GM21786 (cell line): ENCODE data around the gene ENDOV.

ENCODE experiments used
- ATAC-seq: cut with Tn5 transposase; IDR thresholded peaks from one replicate; pipeline ENCODE4 v1.9.1; 2021; ENCODE audit not compliant: unreplicated experiment

The ENDOV gene

DNA sequence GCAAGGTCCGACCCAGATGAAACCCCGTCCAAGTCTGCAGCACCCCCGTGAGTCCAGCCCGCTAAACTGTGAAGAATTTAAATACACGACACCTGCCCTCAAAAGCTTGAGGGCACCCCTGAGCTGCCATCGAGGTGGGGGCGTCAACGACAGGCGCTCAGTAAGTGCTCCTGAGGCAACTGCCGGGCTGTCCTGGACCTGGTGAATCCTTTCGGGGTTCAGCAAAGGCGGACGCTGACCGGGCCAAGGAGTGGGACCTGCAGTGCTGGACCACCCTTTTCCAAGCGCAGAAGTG is 512 bp upstream of the ENDOV start:
- ATAC-seq, result no peak

DNA sequence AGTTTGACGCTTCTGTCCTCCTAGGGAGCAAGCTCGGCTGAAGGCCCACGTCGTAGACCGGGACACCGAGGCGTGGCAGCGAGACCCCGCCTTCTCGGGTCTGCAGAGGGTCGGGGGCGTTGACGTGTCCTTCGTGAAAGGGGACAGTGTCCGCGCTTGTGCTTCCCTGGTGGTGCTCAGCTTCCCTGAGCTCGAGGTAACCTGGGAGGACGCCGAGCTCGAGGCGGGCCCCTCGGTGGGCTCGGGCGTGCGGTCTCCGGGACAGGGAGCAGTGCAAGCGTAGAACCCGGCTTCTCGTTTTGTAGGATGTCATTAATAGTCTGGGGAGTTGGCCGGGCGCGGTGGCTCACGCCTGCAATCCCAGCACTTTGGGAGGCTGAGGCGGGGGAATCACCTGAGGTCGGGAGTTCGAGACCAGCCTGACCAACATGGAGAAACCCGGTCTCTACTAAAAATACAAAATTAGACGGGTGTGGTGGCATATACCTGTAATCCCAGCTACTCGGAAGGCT is 715 bp downstream of the ENDOV start:
- peak; percentile 2 for ATAC-seq

DNA sequence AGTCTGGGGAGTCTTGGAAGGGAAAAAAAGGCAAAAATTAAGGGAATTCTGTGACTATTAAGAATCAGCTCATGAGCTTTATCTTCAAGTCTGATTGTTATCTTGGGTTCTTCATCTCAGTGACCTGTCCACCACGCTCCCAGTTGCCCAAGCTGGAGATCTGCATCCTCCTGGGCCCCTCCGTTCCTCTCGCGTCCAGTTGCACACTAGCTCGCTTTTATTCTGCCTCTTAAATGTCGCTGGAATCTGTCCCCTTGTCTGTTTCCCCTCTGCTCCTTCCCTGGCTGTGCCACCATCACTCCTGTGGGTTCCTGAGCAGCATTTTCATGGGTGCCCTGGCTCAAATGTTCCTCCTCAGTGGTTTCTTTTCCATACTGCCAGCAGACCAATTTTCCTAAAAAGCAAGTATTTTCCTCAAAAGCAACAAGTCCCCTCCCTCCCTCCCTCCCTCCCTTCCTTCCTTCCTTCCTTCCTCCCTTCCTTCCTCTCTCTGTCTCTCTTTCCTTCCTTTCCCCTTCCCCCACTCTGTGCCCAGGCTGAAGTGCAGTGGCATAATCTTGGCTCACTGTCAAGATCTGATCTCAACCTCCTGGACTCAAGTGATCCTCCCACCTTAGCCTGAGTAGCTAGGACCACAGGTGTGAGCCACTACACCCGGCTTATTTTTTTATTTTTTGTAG is 1.4 kb downstream of the ENDOV start:
- ATAC-seq, result no peak

DNA sequence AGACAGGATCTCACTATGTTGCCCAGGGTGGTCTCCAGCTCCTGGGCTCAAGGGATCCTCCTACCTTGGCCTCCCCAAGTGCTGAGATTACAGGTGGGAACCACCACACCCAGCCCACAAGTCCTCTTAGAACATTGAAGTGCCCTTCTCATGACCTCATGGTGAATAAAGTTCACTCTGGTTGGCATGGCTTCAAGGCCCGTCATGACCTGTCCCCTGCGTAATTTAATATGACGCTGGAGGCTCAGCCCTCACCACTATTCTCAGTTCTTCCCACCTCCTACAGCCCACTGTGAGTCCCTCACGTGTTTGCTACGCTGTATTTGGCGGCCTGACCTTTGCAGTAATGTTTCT is 1.9 kb downstream of the ENDOV start:
- no peak for ATAC-seq

DNA sequence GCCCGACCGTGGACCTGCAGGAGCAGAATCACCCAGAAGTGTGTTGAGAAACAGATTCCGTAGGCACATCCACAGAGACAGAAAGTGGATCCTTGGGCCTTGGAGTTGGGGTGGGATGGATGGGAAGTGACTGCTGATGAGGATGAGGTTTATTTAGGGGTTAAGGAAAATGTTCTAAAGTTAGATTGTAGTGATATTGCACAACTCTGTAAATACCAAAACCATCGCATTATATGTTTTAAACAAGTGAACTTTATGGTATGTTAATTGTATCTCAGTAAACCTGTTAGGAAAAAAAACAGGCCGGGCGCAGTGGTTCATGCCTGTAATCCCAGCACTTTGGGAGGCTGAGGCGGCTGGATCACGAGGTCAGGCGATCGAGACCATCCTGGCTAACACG is 3.6 kb downstream of the ENDOV start:
- no peak for ATAC-seq

DNA sequence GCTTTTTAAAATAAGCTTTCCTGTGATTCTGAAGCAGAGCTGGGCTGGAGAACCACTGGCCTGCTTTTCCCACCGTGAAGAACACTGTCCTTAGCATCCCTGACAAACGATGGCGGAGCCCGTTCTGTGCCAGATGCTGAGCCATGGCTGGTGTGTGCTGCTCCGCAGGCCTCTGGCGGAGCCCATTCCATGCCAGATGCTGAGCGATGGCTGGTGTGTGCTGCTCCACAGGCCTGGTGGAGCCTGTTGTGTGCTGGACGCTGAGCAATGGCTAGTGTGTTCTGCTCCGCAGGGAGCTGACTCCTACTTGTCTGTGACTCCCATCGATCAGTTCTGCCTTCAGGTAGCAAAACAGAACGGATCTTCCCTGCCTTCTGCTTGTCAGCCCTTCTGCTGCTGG is 4.3 kb downstream of the ENDOV start:
- ATAC-seq, result no peak

DNA sequence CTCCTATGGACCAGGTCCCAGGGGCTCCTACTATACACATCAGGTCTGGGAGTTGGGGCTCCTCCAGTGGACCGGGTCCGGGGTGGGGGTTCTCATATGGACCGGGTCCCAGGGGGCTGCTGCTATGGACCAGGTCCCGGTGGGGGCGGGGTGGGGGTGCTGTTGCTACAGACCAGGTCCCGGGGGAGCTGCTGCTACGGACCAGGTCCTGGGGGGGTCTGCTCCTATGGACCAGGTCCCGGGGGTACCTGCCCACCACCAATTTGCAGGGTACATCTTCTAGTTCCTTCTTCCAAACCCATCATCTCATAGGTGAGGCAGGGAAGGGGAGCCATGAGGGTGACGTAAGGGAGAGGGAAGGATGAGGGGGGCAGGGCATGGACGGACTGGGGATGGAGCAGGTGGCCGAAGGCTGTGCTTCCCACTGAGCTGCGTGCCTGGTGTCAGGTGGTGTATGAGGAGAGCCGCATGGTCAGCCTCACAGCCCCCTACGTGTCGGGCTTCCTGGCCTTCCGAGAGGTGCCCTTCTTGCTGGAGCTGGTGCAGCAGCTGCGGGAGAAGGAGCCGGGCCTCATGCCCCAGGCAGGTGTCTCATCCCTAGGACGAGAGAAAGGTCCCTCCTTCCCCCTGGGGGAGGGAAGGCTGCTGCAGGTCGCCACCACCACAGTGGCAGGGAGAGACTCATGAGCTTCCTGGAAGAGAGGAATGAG is 6.6 kb downstream of the ENDOV start:
- ATAC-seq, result no peak

DNA sequence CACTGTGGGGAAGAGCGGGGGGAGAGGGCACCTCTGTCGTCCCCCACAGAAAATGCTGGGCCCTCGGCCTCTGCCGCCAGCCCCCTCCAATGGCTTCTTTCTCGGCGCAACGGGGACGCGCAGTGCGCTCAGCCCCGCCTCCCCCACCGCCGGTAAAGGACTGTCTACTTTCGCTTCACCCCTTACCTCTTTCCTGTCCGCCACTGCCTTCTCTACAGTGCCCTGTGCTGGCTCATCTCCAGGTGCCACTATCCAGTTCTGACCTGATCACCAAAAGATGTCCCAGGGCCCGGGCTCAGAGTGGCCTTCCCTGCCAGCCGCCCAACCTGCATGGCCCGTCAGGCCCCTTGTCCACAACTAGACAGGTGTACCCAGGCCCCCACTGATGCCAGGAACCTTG is 7.3 kb downstream of the ENDOV start:
- no peak for ATAC-seq

DNA sequence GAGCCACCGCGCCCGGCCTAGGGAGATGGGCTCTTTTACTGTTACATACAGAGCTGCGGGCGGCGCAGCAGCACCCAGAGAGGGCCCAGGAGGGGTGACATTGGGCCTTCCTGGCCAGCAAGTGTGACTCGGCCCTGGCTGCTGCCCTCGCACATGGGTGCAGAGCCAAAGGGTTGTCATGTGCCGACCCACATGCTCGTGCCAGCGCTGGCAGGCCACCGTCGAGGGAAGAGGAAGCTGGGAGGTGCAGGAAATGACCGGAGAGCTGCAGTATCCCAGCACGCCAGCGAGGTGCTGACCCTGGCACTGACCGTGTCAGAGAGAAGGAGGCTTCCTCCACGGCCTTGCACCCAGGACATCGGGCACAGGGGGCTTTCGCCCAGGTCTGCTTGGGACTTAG is 8.0 kb downstream of the ENDOV start:
- no peak for ATAC-seq

DNA sequence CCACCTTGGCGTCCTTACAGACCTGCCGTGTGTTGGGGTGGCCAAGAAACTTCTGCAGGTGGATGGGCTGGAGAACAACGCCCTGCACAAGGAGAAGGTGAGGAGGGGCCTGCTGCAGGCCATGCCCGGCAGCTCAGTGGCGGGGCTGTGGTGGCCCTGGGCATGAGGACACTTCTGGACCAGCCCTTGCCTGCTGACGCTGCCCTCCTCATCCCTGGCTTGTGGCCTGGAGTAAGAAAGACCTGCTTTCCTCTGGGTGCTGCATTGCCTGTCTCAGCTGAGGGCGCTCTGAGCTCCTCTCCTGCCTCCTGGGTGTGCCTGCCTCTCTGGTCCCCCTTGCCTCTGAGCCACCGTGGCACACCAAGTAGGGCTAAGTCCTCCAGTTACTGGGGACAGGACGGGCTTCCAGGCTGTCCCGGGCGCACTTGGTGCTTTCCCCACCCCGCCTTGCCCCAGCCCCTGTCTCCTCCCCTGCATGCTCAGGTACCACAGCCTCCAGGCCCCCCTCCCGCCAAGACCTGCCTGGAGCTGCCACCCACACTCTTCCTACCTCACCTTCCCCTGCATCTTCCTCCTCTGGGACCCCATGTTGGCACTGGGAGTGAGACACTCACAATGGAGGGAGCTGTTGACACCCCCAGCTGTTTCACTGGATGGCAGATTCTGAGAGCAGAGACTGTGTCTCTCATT is 8.7 kb downstream of the ENDOV start:
- no peak for ATAC-seq

DNA sequence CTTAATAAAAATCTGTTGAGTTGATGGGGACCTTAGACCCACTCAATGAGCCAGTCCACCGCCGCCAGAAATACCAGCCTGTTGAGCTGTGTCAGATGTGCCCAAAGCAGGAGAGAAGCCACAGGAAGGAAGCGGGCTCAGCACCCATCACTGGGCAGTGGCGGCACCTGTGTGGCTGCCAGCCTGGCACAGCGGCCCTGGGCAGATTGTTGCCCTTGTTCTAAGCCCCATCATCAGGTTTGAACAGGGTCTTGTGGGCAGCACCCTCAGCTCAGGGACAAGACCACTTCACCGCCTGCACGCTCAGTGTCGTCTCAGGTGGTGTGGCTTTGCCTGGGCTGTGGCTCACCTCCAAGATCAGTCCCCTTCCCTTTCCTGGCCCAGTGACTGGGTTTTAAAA is 9.3 kb downstream of the ENDOV start:
- no peak for ATAC-seq

DNA sequence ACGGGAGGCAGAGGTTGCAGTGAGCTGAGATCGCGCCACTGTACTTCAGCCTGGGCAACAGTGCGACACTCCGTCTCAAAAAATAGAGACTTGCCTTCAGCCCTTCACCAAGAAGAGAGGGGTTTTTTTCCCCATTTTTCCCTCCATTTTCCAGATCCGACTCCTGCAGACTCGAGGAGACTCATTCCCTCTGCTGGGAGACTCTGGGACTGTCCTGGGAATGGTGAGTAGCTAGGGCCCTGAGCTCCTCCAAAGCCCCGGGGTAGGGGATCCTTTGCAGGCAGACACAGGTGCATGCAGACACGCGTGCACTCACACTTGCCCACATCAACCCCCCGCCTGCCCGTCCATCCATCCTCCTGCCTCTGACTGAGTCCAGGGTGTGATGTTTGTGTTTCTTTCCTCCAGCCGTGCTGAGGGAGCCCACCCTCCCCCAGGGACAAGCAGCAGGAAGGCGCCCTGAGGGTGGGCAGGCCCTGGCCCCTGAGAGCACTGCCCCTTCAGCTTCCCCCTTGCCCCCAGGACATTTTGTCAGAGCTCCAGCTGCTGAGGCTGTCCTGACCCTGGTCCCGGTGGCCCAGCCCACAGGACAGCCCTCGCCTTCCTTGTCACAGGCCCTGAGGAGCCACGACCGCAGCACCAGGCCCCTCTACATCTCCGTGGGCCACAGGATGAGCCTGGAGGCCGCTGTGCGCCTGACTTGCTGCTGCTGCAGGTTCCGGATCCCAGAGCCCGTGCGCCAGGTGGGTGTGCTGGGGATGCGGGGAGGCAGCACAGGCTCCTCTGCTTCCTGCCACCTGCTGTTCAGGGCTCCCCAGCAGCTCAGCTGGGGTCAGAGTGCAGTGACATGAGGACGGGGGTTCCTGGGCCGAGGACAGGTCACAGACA is 10.2 kb downstream of the ENDOV start:
- no peak for ATAC-seq

DNA sequence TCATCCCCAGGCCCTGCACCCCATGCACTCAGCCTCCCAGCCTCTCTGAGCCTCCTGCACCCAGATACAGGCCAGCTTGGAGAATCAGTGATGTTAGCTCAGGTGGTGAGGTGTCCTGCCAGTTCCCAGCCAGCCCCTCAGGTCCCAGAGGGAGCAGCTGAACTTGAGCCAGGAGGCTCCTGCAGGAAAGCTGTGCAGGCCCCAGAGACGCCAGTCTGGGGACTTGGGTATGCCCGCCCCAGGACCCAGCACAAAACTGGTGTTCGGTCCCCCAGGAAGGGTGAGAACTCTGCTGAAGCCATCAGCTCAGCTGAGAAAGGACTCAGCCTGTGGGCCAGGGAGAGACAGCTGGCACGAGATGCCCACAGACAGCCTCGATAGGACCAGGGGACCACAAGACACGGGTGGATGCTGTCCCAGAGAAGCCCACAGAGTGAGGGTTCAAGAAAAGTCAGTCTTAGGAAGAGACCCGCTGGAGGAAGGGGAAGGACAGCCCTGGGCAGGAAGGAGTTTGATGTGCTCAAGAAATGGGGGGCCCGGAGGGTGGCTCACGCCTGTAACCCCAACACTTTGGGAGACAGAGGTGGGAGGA is 11.0 kb downstream of the ENDOV start:
- no peak for ATAC-seq

DNA sequence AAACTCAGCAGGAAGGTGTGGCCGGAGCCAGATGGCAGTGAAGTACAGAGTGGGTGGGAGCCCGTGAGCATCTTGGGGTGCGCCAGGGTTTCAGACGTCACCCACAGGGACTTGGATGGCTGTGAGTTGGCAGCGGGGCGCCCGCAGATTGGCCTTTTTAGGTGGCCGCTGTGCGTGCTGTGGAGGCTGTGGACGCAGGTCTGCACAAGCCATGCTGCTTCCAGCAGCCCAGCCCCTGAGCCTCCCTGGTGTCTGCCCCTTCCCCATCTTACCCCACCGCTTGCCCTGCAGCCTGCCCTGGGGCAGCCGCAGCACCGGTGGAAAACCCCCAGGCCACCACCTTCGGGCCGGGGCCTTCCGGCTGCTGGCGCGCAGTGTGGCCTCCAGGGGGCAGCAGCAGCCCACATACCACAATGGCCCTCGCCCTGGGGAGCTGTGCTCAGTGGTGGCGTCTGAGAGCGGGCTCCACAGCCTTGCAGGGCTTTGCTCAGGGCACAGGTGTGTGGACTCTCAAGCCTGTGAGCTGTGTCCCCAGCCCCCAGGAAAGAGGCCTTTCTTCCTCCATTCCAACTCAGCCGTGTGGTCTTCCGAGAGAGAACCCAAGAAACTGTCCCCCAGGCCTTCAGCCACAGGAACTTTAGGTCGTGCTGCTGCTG is 11.8 kb downstream of the ENDOV start:
- ATAC-seq, result no peak

DNA sequence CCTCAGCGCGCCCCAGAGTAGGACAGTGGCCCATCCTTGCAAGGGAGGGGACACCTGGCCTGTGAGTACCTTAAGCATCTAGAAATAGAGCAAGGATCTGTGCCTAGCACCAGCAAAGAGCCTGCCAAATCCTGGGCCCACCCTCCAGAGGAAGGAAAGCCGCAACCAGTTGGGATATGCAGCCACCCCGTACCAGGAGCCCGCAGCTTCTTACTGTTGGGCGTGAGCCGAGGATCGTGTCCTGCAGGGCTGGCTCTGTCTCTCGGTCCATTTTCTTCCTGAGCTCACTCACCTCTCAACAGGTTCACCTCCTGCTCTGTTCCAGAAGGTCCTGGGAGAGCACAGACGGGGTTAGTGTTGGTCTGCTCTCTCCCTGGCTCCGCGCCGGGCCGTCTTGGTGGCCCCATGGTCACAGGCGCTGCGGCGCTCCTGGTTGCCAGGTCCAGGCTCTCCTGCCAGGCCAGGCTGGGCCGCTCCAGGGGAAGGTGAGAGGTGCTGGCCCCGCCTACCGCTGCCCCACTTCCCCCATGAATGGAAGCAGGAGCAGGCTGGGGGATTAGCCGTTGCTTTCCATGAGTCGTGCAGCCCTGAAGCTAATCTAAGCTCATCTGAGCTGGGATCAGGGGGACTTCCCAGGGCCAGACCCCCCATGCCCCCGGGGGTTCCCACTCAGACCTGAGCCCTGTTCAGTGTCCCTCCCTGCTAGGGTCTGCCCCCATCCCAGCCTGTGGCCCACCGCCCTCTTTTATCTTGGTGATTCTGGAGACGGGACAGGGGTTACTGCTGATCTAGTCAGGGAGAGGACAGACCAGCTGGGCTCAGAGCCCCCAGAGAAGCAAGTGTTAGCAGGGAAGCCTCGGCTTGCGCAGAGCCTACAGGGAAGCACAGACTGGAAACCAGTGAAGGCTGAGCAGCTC is 12.7 kb downstream of the ENDOV start:
- ATAC-seq, result no peak

DNA sequence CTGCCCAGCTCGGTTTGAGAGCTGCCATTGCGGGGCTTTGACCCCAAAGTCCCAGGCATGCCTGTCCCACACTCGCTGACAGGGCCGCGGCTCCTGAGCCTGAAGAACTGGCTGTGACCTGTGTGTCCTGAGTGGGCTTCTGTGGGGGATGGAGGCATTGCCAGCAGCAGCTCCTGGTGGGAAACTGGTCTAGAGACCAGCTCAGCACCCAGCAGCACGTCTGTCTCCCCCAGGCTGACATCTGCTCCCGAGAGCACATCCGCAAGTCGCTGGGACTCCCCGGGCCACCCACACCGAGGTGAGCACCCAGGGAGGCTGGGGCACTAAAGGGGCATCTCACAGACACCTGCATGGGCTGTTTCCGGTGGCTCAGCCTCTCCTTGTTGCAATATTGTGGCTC is 13.4 kb downstream of the ENDOV start:
- no peak for ATAC-seq

DNA sequence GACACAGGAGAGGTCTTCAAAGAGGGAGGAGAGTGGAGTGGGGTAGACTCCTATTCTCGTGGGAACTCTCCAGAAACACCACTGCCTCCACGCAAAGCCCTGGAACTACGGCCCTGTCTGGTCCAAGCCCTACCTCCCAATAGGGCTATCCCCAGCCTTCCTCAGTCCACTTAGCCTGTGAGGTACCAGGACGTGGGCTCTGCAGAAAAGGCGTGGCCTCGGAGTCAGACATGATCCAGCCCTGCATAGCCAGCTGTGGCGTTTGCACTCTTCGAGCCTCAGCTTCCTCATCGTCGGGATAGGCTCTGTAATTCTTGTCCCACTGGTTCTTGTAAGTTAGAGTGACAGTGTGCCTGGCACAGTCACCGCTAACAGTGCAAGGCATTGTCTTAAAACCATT is 13.8 kb downstream of the ENDOV start:
- ATAC-seq, result no peak

DNA sequence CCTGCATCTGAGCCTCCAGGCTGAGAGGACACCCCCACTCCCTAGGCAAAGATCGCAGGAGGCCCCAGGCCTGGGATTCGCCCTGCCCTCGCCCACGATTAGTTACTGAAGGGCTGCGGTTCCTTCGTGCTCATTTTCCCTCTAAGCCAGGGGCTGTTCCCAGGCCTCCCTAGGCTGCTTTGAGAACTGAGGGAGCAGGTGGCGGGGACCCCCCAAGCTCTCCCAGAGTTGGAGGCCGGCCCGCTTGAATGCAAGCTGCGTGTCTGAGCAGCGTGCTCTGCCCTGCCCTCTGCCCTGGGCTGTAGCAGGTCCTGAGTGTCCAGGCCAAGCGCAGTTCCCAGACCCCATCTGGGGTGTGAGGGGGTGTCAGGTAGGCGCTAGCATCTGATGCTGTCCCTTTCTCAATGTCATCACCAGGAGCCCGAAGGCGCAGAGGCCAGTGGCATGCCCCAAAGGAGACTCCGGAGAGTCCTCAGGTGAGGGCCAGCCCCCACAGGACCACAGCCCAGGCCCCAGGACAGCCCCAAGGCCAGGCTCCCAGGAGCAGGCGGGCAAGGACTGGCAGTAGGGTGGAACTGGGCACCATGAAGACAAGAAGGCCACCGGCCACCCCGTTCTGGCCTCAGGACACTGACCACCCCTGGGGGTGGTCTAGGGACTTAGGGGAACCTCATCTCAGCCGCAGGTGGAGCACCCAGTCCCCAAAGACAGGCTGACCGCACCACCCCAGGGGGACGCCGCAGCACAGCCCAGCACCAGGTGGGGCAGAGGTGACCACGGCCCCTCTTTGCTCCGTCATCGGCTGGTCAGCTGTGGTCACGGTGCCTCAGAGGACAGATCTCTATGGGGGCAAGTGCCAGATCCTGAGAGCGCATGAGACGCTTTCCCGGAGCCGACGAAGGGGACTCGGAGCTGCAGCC is 14.6 kb downstream of the ENDOV start:
- ATAC-seq, result no peak
